SK-N-SH treated with all-trans-retinoic acid at 6 μM for 48 hours (cell line): ENCODE data around the gene CNDP1.
"Not testable (repeated sequence)": the region's sequence is repeated elsewhere in the genome, so short reads cannot be mapped to it uniquely, and the experiment has no call there.

Experiments
- BACH2 ChIP-seq: fragments of 250-450 bp; sonication (Bioruptor Pico); IDR thresholded peaks from 2 replicates; pipeline ENCODE4 v1.9.0; 2021; ENCODE audit warnings: mild to moderate bottlenecking, borderline replicate concordance
- ISL1 ChIP-seq: fragments of 250-450 bp; sonication (Bioruptor Pico); IDR thresholded peaks from 2 replicates; pipeline ENCODE4 v2.1.2; 2022; ENCODE audit warnings: mild to moderate bottlenecking, moderate library complexity
- PPARA ChIP-seq: fragments of 250-450 bp; sonication (Bioruptor Pico); IDR thresholded peaks from 2 replicates; pipeline ENCODE4 v1.5.0; 2020; ENCODE audit warnings: mild to moderate bottlenecking, borderline replicate concordance
- ZNF565 ChIP-seq: fragments of 450-650 bp; formaldehyde crosslinking; conservative IDR thresholded peaks from 2 replicates; pipeline ENCODE4 v1.5.0; 2020; ENCODE audit warnings: low read depth, mild to moderate bottlenecking, moderate library complexity
- TF ChIP-seq, protein P1 (sequence below): fragments of 250-450 bp; sonication (Bioruptor Pico); IDR thresholded peaks from 2 replicates; pipeline ENCODE4 v1.8.0; 2021; ENCODE audit warnings: low read depth, mild to moderate bottlenecking, moderate library complexity, borderline replicate concordance

DNA sequence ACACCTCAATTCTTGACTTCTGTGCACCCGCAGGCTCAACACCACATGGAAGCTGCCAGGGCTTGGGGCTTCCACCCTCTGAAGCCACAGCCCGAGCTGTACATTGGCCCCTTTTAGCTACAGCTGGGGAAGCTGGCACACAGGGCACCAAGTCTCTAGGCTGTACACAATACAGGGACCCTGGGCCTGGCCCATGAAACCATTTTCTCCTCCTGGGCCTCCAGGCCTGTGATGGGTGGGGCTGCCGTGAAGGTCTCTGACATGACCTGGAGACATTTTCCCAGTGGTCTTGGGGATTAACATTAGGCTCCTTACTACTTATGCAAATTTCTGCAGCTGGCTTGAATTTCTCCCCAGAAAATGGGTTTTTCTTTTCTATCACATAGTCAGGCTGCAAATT is 31.7 kb downstream of the CNDP1 start:
- not testable (repeated sequence) for TF ChIP-seq ZNF565; PPARA; ISL1 (CRISPR knock-in tag); BACH2
- TF ChIP-seq, protein P1, sequence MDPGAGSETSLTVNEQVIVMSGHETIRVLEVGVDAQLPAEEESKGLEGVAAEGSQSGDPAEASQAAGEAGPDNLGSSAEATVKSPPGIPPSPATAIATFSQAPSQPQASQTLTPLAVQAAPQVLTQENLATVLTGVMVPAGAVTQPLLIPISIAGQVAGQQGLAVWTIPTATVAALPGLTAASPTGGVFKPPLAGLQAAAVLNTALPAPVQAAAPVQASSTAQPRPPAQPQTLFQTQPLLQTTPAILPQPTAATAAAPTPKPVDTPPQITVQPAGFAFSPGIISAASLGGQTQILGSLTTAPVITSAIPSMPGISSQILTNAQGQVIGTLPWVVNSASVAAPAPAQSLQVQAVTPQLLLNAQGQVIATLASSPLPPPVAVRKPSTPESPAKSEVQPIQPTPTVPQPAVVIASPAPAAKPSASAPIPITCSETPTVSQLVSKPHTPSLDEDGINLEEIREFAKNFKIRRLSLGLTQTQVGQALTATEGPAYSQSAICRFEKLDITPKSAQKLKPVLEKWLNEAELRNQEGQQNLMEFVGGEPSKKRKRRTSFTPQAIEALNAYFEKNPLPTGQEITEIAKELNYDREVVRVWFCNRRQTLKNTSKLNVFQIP (CRISPR knock-in tag), result not testable (repeated sequence)
